Gastrocnemius medialis (tissue), 4 donors: ENCODE data around the gene HSD17B13.

Experiments
- POLR2A ChIP-seq, 2 donors: fragments of 450-650 bp; IDR thresholded peaks; one replicate each; pipeline ENCODE4 v1.6.1; 2017; ENCODE audit warnings: antibody characterized with exemption in 2 of 2, mild to moderate bottlenecking in 2 of 2, moderate library complexity in 2 of 2
- TF ChIP-seq, protein P1 (sequence below), 5 experiments: fragments of 450-650 bp in 3 of 5; fragments of 200-600 bp in 2 of 5; sonication (generic) in 2 of 5; IDR thresholded peaks in 4 of 5; conservative IDR thresholded peaks in 1 of 5; 1 replicate in 4 of 5; 2 replicates in 1 of 5; pipeline ENCODE4 v1.5.1; 2016 to 2019; ENCODE audit warnings: antibody characterized with exemption in 5 of 5, mild to moderate bottlenecking in 3 of 5, moderate library complexity in 3 of 5

DNA sequence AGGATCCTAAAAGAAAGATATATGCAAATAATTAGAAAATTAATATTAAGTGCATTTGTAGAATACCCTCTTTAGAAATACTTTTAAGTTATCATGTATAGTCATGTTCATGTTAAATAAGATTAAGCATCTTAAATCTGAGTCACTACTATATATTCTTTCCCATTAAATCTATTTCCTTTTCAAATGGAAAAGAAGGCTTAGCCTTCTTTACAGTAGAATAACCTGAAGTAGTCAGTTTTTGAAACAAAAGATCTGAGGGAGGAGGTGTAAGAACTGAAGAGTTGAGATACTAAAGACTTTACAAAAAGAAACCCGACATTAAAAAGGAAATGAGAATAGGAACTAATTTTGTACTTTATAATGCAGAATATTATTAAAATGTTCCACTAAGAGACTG is 14.7 kb upstream of the HSD17B13 start:
- TF ChIP-seq, protein P1, sequence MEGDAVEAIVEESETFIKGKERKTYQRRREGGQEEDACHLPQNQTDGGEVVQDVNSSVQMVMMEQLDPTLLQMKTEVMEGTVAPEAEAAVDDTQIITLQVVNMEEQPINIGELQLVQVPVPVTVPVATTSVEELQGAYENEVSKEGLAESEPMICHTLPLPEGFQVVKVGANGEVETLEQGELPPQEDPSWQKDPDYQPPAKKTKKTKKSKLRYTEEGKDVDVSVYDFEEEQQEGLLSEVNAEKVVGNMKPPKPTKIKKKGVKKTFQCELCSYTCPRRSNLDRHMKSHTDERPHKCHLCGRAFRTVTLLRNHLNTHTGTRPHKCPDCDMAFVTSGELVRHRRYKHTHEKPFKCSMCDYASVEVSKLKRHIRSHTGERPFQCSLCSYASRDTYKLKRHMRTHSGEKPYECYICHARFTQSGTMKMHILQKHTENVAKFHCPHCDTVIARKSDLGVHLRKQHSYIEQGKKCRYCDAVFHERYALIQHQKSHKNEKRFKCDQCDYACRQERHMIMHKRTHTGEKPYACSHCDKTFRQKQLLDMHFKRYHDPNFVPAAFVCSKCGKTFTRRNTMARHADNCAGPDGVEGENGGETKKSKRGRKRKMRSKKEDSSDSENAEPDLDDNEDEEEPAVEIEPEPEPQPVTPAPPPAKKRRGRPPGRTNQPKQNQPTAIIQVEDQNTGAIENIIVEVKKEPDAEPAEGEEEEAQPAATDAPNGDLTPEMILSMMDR (IDR thresholded peaks at IDR 0.05 in 4 of 5, conservative IDR thresholded peaks at IDR 0.05 in 1 of 5), result no peak
- TF ChIP-seq POLR2A (IDR thresholded peaks at IDR 0.05), result no peak
